Measurements from ENCODE around the gene SLC35F1. TPM values are rescaled to one million over a fixed set of nuclear protein-coding genes. Genes with fewer than 3 reads are reported as not detected.

Gene SLC35F1
- total RNA-seq, 2 experiments from 2014 or later = 0.09 TPM

GRCh38 chr6:118260833-118261232, 353.8 kb downstream of the SLC35F1 start:
- Mint-ChIP-seq H3K27me3 (peaks cover 2% of the 10 kb centered on the region), H3K4me3 (no peak overlapping the region), H3K4me1 (ENCODE audit: low read depth) (no peaks in the 10 kb centered on the region), H3K36me3 (ENCODE audit: low read depth) (no peaks in the 10 kb centered on the region), H3K9me3 (peaks cover 4% of the 10 kb centered on the region), H3K27ac (no peak overlapping the region)
- no peak for TF ChIP-seq CTCF (IDR thresholded peaks at IDR 0.05)
- ATAC-seq = no peak
- intact Hi-C loops (cut with micrococcal nuclease) = no loop called here
- ChIA-PET CTCF (no interaction called here), POLR2A (no interaction called here)
- no peak for DNase-seq

GRCh38 chr6:118263921-118264486, 356.9 kb downstream of the SLC35F1 start:
- peaks cover 4% of the 10 kb centered on the region for H3K9me3 Mint-ChIP-seq
- ChIA-PET CTCF (interaction anchor here (1.1 kb wide), 1 partner anchor 286 kb away, joined by 5 read pairs; no protein-coding TSS in a partner anchor), POLR2A (no interaction called here)
- intact Hi-C loops (cut with micrococcal nuclease) = no loop called here
- H3K36me3 Mint-ChIP-seq (ENCODE audit: low read depth) = no peaks in the 10 kb centered on the region
- no peak overlapping the region for H3K4me3 Mint-ChIP-seq
- H3K27ac Mint-ChIP-seq = no peak overlapping the region
- no peak for TF ChIP-seq CTCF (IDR thresholded peaks at IDR 0.05)
- ATAC-seq = no peak
- H3K4me1 Mint-ChIP-seq (ENCODE audit: low read depth) = no peaks in the 10 kb centered on the region
- peak; percentile 12 for DNase-seq
- no peaks in the 10 kb centered on the region for H3K27me3 Mint-ChIP-seq

DNA sequence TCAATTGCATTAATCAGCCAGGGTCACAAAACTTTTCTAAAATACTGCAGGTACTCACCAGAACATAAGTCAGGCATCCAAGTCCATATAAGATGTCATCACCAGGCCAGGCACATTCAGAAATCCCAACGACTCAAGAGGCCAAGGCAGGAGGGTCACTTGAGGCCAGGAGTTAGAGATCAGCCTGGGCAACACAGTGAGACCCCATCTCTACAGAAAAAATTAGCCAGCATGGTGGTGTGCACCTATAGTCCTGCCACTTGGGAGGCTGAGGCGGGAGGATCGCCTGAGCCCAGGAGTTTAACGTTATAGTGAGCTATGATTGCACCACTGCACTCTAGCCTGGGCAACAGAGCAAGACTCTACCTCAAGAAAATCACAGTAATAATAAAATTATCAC, 362.6 kb downstream of the SLC35F1 start:
- Mint-ChIP-seq H3K27ac (no peak overlapping the region), H3K27me3 (peaks cover 10% of the 10 kb centered on the region), H3K4me3 (no peak overlapping the region), H3K4me1 (ENCODE audit: low read depth) (no peaks in the 10 kb centered on the region), H3K9me3 (peaks cover 4% of the 10 kb centered on the region), H3K36me3 (ENCODE audit: low read depth) (no peaks in the 10 kb centered on the region)
- DNase-seq = no peak
- POLR2A ChIA-PET = no interaction called here
- no peak for TF ChIP-seq CTCF (IDR thresholded peaks at IDR 0.05)
- ATAC-seq = no peak
- intact Hi-C loops (cut with micrococcal nuclease) = no loop called here
- CTCF ChIA-PET = no interaction called here

DNA sequence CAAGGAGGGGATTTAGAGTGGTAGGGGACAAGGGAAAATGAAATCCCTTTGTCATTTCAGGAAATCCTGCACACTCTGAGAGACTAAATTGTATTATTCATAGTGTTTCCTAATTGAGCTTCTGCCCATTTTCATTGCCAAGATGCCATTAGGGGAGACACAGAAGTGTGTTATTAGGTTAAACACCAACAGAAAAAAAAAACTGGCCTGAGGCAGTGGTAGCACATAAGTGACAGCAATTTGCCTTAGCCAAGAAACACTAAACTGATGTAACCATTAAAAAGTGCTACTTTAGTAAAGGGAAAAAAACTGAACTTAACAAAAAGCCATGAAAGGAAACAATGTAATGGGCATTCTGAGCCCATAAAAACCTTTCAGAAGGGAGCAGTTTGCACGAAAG, 370.6 kb downstream of the SLC35F1 start:
- H3K36me3 Mint-ChIP-seq (ENCODE audit: low read depth) = no peaks in the 10 kb centered on the region
- ChIA-PET POLR2A (no interaction called here), CTCF (interaction anchor here (0.6 to 0.7 kb wide), 2 partner anchors 231 to 1352 kb away, joined by 3 read pairs; no protein-coding TSS in a partner anchor)
- no peak overlapping the region for H3K27ac Mint-ChIP-seq
- H3K9me3 Mint-ChIP-seq = no peaks in the 10 kb centered on the region
- H3K4me1 Mint-ChIP-seq (ENCODE audit: low read depth) = no peaks in the 10 kb centered on the region
- H3K4me3 Mint-ChIP-seq = no peak overlapping the region
- DNase-seq = no peak
- intact Hi-C loops (cut with micrococcal nuclease) = no loop called here
- no peak for TF ChIP-seq CTCF (IDR thresholded peaks at IDR 0.05)
- ATAC-seq = no peak
- peaks cover 25% of the 10 kb centered on the region for H3K27me3 Mint-ChIP-seq

DNA sequence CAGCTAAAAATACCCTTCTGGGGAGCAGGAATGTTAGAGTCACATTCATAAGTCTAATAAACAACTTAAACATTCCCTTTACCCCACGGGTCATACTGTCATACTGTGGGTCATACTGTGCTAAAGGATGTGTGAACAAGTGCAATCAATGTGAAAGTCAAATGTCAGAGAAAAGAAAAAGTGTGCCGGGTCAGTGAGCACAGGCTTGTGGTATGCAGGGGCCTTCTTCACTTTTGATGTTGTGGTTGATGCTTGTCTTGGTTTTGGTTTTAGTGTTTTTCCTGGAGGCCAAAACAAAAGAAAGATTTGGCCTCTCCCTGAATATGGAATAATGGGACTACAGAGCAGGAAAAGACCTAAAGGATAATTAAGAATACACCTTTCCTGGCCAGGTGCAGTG, 373.1 kb downstream of the SLC35F1 start:
- DNase-seq (no peak), ATAC-seq (no peak)
- H3K4me3 Mint-ChIP-seq = no peak overlapping the region
- intact Hi-C loops (cut with micrococcal nuclease) = loop anchor here (5.0 to 10.0 kb wide), 4 partner anchors 342 to 832 kb away; no protein-coding TSS in a partner anchor
- no peaks in the 10 kb centered on the region for H3K36me3 Mint-ChIP-seq (ENCODE audit: low read depth)
- H3K9me3 Mint-ChIP-seq = no peaks in the 10 kb centered on the region
- TF ChIP-seq CTCF (IDR thresholded peaks at IDR 0.05) = no peak
- CTCF ChIA-PET = no interaction called here
- peaks cover 2% of the 10 kb centered on the region for H3K4me1 Mint-ChIP-seq (ENCODE audit: low read depth)
- H3K27me3 Mint-ChIP-seq = peaks cover 20% of the 10 kb centered on the region
- POLR2A ChIA-PET = no interaction called here
- no peak overlapping the region for H3K27ac Mint-ChIP-seq

Measured in activated CD8-positive, alpha-beta T cell treated with anti-CD3 and anti-CD28 coated beads for 36 hours (primary cell).